CD14-positive monocyte (primary cell): Measurements from ENCODE around the gene STAM. TPM values are rescaled to one million over a fixed set of nuclear protein-coding genes. Genes with fewer than 3 reads are reported as not detected.

Experiments used
- DNase-seq, 3 donors: peaks; one replicate each; pipeline ENCODE4 v3.0.0-alpha.2; 2011 to 2022
- H2AFZ ChIP-seq: 2 replicates; pipeline ENCODE4 v1.6.0; 2012; ENCODE audit warnings: mild to moderate bottlenecking, low read depth, low read length, inconsistent platforms; ENCODE audit not compliant: insufficient read depth, poor library complexity, severe bottlenecking
- H3K27ac ChIP-seq, 2 donors: 1 replicate in 1 of 2; 2 replicates in 1 of 2; pipeline ENCODE4 v1.5.1; 2012 to 2013; ENCODE audit warnings: low read length in 2 of 2, control low read depth in 1 of 2, inconsistent platforms in 1 of 2, low read depth in 1 of 2, mild to moderate bottlenecking in 1 of 2
- H3K27me3 ChIP-seq, 2 donors: one replicate each; pipeline versions ENCODE4 v1.6.0 to v1.6.1; 2011 to 2013; ENCODE audit warnings: low read length in 2 of 2; ENCODE audit not compliant: control insufficient read depth in 2 of 2, insufficient read depth in 2 of 2
- H3K36me3 ChIP-seq, 2 donors: replicated peaks in 1 of 2; 1 replicate in 1 of 2; 2 replicates in 1 of 2; pipeline versions ENCODE4 v1.5.1 to v1.6.1; 2012 to 2013; ENCODE audit warnings: low read length in 2 of 2, control low read depth in 1 of 2, inconsistent platforms in 1 of 2, mild to moderate bottlenecking in 1 of 2; ENCODE audit not compliant: insufficient read depth in 2 of 2, control insufficient read depth in 1 of 2
- H3K4me1 ChIP-seq, 2 donors: 1 replicate in 1 of 2; 2 replicates in 1 of 2; pipeline versions ENCODE4 v1.5.1 to v1.6.1; 2012 to 2013; ENCODE audit warnings: low read length in 2 of 2, control low read depth in 1 of 2, inconsistent platforms in 1 of 2, mild to moderate bottlenecking in 1 of 2, moderate library complexity in 1 of 2; ENCODE audit not compliant: insufficient read depth in 2 of 2, control insufficient read depth in 1 of 2
- H3K4me2 ChIP-seq: replicated peaks from 2 replicates; pipeline ENCODE3; 2012; ENCODE audit warnings: low read length, moderate library complexity, mild to moderate bottlenecking; ENCODE audit not compliant: poor library complexity, severe bottlenecking; ENCODE audit errors: extremely low read depth
- H3K4me3 ChIP-seq, 3 experiments: fragments of 200-600 bp in 1 of 3; sonication (generic) in 1 of 3; replicated peaks in 1 of 3; 1 replicate in 2 of 3; 2 replicates in 1 of 3; pipeline ENCODE4 v1.5.1; 2011 to 2013; ENCODE audit warnings: low read length in 3 of 3, mild to moderate bottlenecking in 3 of 3, control low read depth in 2 of 3, low read depth in 2 of 3, inconsistent platforms in 1 of 3, moderate library complexity in 1 of 3
- H3K79me2 ChIP-seq: 2 replicates; pipeline ENCODE4 v1.6.0; 2012; ENCODE audit warnings: mild to moderate bottlenecking, control low read depth, inconsistent platforms, low read length, moderate library complexity; ENCODE audit not compliant: insufficient read depth
- H3K9ac ChIP-seq: 2 replicates; pipeline ENCODE4 v1.6.0; 2017; ENCODE audit warnings: low read length, mild to moderate bottlenecking; ENCODE audit not compliant: insufficient read depth, poor library complexity, severe bottlenecking
- H3K9me3 ChIP-seq, 2 donors: replicated peaks in 1 of 2; 1 replicate in 1 of 2; 2 replicates in 1 of 2; pipeline versions ENCODE4 v1.5.1 to v1.6.1; 2012 to 2013; ENCODE audit warnings: low read length in 2 of 2, control low read depth in 1 of 2; ENCODE audit not compliant: control insufficient read depth in 1 of 2, insufficient read depth in 1 of 2
- H4K20me1 ChIP-seq: 2 replicates; pipeline ENCODE4 v1.6.0; 2012; ENCODE audit warnings: mild to moderate bottlenecking, low read length, control low read depth, moderate library complexity; ENCODE audit not compliant: insufficient read depth
- H3K27ac Mint-ChIP-seq, 7 donors: one replicate each; pipeline ENCODE4 v1.8.0; 2020; ENCODE audit warnings: mild to moderate bottlenecking in 7 of 7, mixed read lengths in 7 of 7, moderate library complexity in 6 of 7, inconsistent platforms in 2 of 7
- H3K27me3 Mint-ChIP-seq, 3 donors: one replicate each; pipeline ENCODE4 v1.8.0; 2021 to 2022; ENCODE audit warnings: low read depth in 3 of 3, mild to moderate bottlenecking in 3 of 3, mixed read lengths in 3 of 3, moderate library complexity in 3 of 3, inconsistent platforms in 1 of 3
- H3K36me3 Mint-ChIP-seq, 2 donors: one replicate each; pipeline ENCODE4 v1.8.0; 2020; ENCODE audit warnings: mixed read lengths in 2 of 2, inconsistent platforms in 1 of 2, mild to moderate bottlenecking in 1 of 2
- H3K4me1 Mint-ChIP-seq: one replicate; pipeline ENCODE4 v1.8.0; 2020; ENCODE audit warnings: mild to moderate bottlenecking, mixed read lengths
- H3K4me3 Mint-ChIP-seq, 2 donors: one replicate each; pipeline ENCODE4 v1.8.0; 2020; ENCODE audit warnings: mild to moderate bottlenecking in 2 of 2, mixed read lengths in 2 of 2, moderate library complexity in 1 of 2
- H3K9me3 Mint-ChIP-seq, 7 donors: one replicate each; pipeline ENCODE4 v1.8.0; 2020 to 2022; ENCODE audit warnings: mixed read lengths in 7 of 7, mild to moderate bottlenecking in 6 of 7, moderate library complexity in 6 of 7, inconsistent platforms in 2 of 7
- CTCF ChIP-seq: fragments of 200-600 bp; IDR thresholded peaks from one replicate; pipeline ENCODE4 v1.8.0; 2022; ENCODE audit warnings: antibody characterized with exemption, mild to moderate bottlenecking
- WGBS: methylation state at CpG from one replicate; pipeline ENCODE4 v1.1.5; 2013; ENCODE audit warnings: missing lambda C conversion rate; ENCODE audit not compliant: insufficient coverage; 5-methylcytosine and 5-hydroxymethylcytosine counted together
- intact Hi-C, 2 donors: fragments of 100-400 bp; cut with micrococcal nuclease; formaldehyde crosslinking; loops; one replicate each; pipeline versions ENCODE4 v1.15.0 to v1.15.1; 2023
- polyA plus RNA-seq, 3 donors: library from polyadenylated mRNA; depleted of rRNA in 1 of 3; unstranded in 2 of 3; stranded (reverse) in 1 of 3; fragments of 300-500 nt in 2 of 3; fragments of >200 nt in 1 of 3; fragmentation: Illumina TruSeq in 2 of 3; gene quantifications; 1 replicate in 2 of 3; 2 replicates in 1 of 3; pipeline ENCODE4 v1.2.3, GENCODE V29; 2012 to 2021

STAM gene
- polyA plus RNA-seq, 3 donors, result 5.5 to 16.4 (median 5.9) TPM

DNA sequence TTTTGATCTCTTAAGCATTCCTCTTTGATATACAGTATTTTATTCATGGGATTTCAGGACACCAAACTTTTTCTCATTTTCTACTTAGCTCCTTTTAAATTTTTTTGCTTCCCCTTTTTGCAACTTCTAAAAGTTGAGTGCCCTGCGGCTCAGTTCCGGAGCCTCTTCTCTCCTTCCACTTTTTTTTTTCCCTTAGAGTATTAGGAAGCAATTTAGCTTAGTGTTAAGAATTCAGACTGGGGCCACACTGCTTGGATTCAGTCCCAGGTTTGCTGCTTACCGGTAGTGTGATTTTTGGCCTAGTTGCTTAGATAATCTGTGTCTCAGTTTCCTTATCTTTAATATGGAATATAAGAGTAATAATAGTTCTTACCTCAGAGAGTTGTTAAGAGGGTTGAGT is 3.4 kb downstream of the STAM start:
- no peak for TF ChIP-seq CTCF
- Histone ChIP-seq H3K36me3 (peaks cover 0 to 7% of the 10 kb centered on the region in 2 donors), H3K9me3 (no peaks in the 10 kb centered on the region), H2AFZ (no peak overlapping the region), H3K27me3 (no peaks in the 10 kb centered on the region), H3K27ac (peak overlapping the region; percentile 30 to 97), H3K4me3 (peak overlapping the region in 1 of 3 experiments; percentile 43), H3K4me2 (peak overlapping the region; percentile 58), H4K20me1 (peaks cover 47% of the 10 kb centered on the region), H3K4me1 (peaks cover 48 to 49% of the 10 kb centered on the region in 2 donors), H3K79me2 (peaks cover 99% of the 10 kb centered on the region), H3K9ac (no peak overlapping the region)
- Mint-ChIP-seq H3K27ac (peak overlapping the region; percentile 72 to 95 (median 85)), H3K36me3 (peaks cover 11 to 26% of the 10 kb centered on the region in 2 donors), H3K27me3 (peaks cover 0 to 2% (median 0%) of the 10 kb centered on the region in 3 donors), H3K9me3 (peaks cover 0 to 3% (median 2%) of the 10 kb centered on the region in 7 donors), H3K4me3 (peak overlapping the region; percentile 24 to 78), H3K4me1 (peaks cover 59% of the 10 kb centered on the region)
- intact Hi-C loops, result loop anchor here in 1 of 2 donors (10.0 kb wide), 1 partner anchor 1007 kb away; the partner anchor contains the start of genes ARL5B and NSUN6
- DNase-seq, result peak; percentile 20 to 57 (median 34)
- no CpG with 5 or more reads among the region's 3 CpGs for WGBS

GRCh38 chr10:17648243-17649035 is 4.5 kb downstream of the STAM start:
- Histone ChIP-seq H3K4me3 (no peak overlapping the region), H4K20me1 (peaks cover 53% of the 10 kb centered on the region), H3K4me1 (peaks cover 41 to 42% of the 10 kb centered on the region in 2 donors), H3K9ac (no peak overlapping the region), H3K9me3 (peaks cover 0 to 7% of the 10 kb centered on the region in 2 donors), H3K27ac (peak overlapping the region in 1 of 2 donors; percentile 97), H3K36me3 (peaks cover 0 to 16% of the 10 kb centered on the region in 2 donors), H3K27me3 (no peaks in the 10 kb centered on the region), H2AFZ (no peak overlapping the region), H3K79me2 (peaks cover 99% of the 10 kb centered on the region), H3K4me2 (no peak overlapping the region)
- H3K36me3 Mint-ChIP-seq, result peaks cover 19 to 35% of the 10 kb centered on the region in 2 donors
- peaks cover 0 to 9% (median 7%) of the 10 kb centered on the region in 7 donors for H3K9me3 Mint-ChIP-seq
- no peak for DNase-seq
- no peak overlapping the region for H3K4me3 Mint-ChIP-seq
- H3K4me1 Mint-ChIP-seq, result peaks cover 51% of the 10 kb centered on the region
- H3K27ac Mint-ChIP-seq, result peak overlapping the region in 6 of 7 donors; percentile 31 to 79 (median 66)
- TF ChIP-seq CTCF, result no peak
- intact Hi-C loops, result loop anchor here in 1 of 2 donors (10.0 kb wide), 1 partner anchor 1006 kb away; the partner anchor contains the start of genes ARL5B and NSUN6
- 63% methylated on average over 9 of the region's 10 CpGs for WGBS
- peaks cover 0 to 2% (median 0%) of the 10 kb centered on the region in 3 donors for H3K27me3 Mint-ChIP-seq
